GM21723 (cell line): Measurements from ENCODE around the gene TIPRL.
"Not testable (repeated sequence)": the region's sequence is repeated elsewhere in the genome, so short reads cannot be mapped to it uniquely, and the experiment has no call there.

Experiments
- ATAC-seq: cut with Tn5 transposase; IDR thresholded peaks from one replicate; pipeline ENCODE4 v1.9.1; 2021; ENCODE audit warnings: mild to moderate bottlenecking, moderate library complexity; ENCODE audit not compliant: unreplicated experiment

The TIPRL gene

GRCh38 chr1:168157638-168158037, 21.1 kb upstream of the TIPRL start:
- no peak for ATAC-seq

- no peak for ATAC-seq
These were observed 19.5 kb upstream of the TIPRL start for GRCh38 chr1:168159251-168159650.

DNA sequence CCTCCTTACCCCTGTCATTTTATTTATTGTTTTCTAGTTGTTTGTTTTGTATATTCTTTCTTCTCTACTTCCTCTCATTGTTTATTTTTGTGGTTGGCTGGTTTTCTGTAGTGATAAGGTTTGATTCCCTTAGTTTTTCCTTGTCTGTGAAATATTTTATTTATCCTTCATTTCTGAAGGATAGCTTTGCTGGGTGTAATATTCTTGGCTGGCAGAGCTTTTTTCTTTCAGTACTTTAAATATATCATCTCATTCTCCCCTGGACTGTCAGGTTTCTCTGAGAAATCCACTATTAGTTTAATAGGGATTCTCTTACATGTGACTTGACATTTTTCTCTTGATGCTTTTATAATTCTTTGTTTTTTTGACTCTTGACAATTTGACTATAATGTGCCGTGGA, 18.8 kb upstream of the TIPRL start:
- ATAC-seq = no peak

- no peak for ATAC-seq
These were observed 17.3 kb upstream of the TIPRL start for GRCh38 chr1:168161459-168161858.

- no peak for ATAC-seq
These were observed 15.1 kb upstream of the TIPRL start for GRCh38 chr1:168163670-168164069.

DNA sequence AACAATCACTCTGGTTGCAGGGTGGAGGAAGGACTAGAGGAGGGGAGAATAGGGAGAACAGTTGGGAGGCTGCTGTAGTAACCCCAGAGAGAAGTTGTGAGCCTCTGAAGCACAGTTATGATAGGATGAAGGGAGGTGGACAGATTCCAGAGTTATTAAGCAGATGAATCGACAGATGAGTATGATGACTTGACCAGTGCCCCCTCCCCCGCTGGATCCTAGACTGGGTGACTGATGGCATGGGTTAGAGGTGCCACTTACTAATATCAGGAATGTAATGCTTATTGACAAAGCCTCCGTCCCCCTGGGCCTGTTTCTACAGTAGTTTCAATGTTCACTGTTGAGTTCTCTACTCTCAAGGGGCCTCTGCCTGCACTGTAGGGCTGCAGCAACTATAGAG, 14.0 kb upstream of the TIPRL start:
- no peak for ATAC-seq

- no peak for ATAC-seq
These were observed 11.0 kb upstream of the TIPRL start for GRCh38 chr1:168167806-168168205.

DNA sequence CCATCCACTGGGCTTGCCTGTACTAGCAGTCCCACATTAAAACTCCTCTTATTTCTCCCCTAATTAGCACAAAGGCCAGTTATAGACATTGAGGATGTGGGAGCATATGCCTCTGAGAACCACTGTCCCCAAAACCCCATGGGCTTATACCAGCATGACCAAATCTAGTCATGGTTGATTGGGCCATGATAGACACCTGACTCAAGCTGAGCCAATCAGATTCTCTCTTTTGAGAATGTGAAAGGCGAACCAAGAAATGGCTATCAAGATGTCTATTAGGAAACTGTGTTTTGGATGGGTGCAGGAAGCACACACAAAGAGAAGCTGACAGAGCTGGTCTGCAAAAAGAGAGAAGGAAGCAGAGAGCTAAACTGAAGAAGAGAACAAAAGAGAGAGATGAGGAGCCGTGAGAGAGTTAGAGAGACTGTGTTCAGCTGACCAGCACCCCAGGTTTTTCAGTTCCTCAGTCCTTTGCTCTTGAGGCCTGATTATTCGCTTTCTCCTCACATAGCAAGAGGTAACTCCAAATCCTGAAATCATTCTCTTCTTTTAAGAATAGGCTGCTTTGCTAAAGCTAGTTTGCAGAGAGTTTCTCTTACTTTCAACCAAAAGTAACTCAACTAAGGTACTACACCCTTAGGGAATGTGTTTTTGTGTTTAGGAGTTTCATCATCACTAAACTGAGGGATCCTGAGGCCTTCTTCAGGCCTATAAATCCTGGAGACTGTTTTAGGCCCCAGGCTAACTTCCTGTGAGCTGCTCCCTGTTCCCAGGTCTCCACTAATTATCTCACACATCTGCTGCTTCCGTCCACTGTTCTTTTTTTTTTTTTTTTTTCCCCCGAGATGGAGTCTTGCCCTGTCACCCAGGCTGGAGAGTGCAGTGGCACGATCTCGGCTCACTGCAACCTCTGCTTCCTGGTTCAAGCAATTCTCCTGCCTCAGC, 7.9 kb upstream of the TIPRL start:
- no peak for ATAC-seq

- ATAC-seq = no peak
These were observed 6.4 kb upstream of the TIPRL start for GRCh38 chr1:168172250-168172915.

GRCh38 chr1:168178227-168178637, 530 bp upstream of the TIPRL start:
- ATAC-seq = no peak

DNA sequence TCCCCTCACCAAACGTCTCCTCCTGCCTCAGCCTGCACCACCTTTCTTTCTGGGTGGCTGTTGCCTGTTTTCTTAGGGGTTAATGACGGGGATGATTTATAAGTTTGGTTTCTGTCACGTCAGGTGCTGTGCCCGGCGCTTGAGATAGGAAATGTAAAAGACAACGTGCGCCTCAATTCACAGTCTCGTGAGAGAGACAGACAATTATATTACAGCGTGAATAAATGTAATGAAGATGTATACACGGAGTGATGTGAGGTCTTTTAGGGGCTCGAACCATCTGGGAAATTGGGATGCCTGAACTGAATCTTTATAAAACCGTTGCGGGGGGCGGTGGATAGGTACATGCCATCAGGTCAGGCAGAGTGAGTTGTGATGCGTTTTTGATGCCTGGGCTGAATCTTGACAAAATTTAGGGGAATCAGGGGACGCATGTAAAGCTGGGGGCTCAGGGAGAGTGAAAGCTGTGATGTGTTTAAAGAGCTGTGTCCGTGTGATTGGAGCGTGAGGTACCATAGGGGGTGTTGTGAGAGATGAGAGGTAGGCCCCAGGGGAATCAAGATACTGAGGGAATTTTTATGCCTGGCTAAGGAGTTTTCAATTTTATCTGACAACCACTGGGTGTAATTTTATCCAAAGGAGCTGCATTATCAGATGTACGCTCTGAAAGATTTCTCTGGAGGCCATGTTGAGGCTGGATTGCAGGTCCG, 831 bp downstream of the TIPRL start:
- ATAC-seq = peak; percentile 15

- ATAC-seq = no peak
These were observed 1.4 kb downstream of the TIPRL start for GRCh38 chr1:168180148-168180524.

- ATAC-seq = not testable (repeated sequence)
These were observed 2.4 kb downstream of the TIPRL start for GRCh38 chr1:168181063-168181720.

GRCh38 chr1:168187177-168187576, 8.4 kb downstream of the TIPRL start:
- ATAC-seq = no peak

GRCh38 chr1:168190403-168190802, 11.6 kb downstream of the TIPRL start:
- no peak for ATAC-seq

- ATAC-seq = no peak
These were observed 16.7 kb downstream of the TIPRL start for GRCh38 chr1:168195199-168196135.

DNA sequence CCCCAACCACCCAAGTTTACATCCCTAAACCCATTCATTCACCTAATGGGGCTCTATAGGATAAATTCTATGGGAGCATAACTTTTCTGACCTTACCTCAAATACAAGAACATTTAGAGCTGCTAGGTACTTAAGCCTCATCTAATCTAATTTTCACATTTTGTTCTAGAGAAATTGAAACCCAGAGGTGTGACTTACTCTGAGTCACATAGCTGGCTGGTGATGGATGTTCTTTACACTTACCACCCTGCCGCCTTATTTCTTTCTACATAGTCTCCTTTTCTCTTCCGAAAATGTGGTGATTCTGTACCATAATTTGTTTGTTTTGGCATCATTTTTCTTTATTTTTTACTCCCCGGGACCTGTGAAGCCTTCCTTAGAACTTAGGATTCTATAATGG, 20.3 kb downstream of the TIPRL start:
- ATAC-seq = no peak

- ATAC-seq = no peak
These were observed 24.3 kb downstream of the TIPRL start for GRCh38 chr1:168202941-168203654.

DNA sequence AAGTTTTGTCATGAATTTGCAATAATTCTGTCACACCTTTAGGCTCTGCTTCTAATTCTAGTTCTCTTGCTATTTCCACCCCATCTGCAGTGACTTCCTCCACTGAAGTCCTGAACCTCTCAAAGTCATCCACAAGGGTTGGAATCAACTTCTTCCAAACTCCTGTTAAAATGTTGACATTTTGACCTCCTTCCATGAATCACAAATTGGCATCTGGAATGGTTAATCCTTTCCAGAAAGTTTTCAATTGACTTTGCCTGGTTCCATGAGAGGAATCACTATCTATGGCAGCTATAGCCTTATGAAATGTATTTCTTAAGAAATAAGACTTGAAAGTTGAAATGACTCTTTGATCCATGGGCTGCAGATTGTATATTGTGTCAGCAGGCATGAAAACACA, 27.3 kb downstream of the TIPRL start:
- no peak for ATAC-seq
